ENCODE data around the gene GSE1. TPM values are rescaled to one million over a fixed set of nuclear protein-coding genes. Genes with fewer than 3 reads are reported as not detected.
"Not testable (repeated sequence)": the region's sequence is repeated elsewhere in the genome, so short reads cannot be mapped to it uniquely, and the experiment has no call there.

The GSE1 gene
- total RNA-seq, 4 donors from 2014 or later = 23.4 to 65.5 (median 52.5) TPM

GRCh38 chr16:85588562-85589503, 24.3 kb upstream of the GSE1 start:
- no peaks in the 10 kb centered on the region for H3K9me3 ChIP-seq
- H3K27ac ChIP-seq = no peak overlapping the region
- 75% methylated on average over 4 of the region's 27 CpGs; no CpG with 5 or more reads in 1 of the 2 donors for WGBS, 2 donors (ENCODE audit: low coverage in 1 of 2)
- no peak overlapping the region for H3K4me3 ChIP-seq
- H3K27me3 ChIP-seq = no peaks in the 10 kb centered on the region
- no peak for ATAC-seq
- H3K4me1 ChIP-seq = peaks cover 0 to 33% (median 0%) of the 10 kb centered on the region in 3 donors
- no peaks in the 10 kb centered on the region for H3K36me3 ChIP-seq
- TF ChIP-seq POLR2AphosphoS5 (IDR thresholded peaks at IDR 0.05) = no peak
- no peak for TF ChIP-seq POLR2A (IDR thresholded peaks at IDR 0.05)
- no peak for TF ChIP-seq EP300 (IDR thresholded peaks at IDR 0.05)
- TF ChIP-seq, protein P1, sequence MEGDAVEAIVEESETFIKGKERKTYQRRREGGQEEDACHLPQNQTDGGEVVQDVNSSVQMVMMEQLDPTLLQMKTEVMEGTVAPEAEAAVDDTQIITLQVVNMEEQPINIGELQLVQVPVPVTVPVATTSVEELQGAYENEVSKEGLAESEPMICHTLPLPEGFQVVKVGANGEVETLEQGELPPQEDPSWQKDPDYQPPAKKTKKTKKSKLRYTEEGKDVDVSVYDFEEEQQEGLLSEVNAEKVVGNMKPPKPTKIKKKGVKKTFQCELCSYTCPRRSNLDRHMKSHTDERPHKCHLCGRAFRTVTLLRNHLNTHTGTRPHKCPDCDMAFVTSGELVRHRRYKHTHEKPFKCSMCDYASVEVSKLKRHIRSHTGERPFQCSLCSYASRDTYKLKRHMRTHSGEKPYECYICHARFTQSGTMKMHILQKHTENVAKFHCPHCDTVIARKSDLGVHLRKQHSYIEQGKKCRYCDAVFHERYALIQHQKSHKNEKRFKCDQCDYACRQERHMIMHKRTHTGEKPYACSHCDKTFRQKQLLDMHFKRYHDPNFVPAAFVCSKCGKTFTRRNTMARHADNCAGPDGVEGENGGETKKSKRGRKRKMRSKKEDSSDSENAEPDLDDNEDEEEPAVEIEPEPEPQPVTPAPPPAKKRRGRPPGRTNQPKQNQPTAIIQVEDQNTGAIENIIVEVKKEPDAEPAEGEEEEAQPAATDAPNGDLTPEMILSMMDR (IDR thresholded peaks at IDR 0.05) = no peak

DNA sequence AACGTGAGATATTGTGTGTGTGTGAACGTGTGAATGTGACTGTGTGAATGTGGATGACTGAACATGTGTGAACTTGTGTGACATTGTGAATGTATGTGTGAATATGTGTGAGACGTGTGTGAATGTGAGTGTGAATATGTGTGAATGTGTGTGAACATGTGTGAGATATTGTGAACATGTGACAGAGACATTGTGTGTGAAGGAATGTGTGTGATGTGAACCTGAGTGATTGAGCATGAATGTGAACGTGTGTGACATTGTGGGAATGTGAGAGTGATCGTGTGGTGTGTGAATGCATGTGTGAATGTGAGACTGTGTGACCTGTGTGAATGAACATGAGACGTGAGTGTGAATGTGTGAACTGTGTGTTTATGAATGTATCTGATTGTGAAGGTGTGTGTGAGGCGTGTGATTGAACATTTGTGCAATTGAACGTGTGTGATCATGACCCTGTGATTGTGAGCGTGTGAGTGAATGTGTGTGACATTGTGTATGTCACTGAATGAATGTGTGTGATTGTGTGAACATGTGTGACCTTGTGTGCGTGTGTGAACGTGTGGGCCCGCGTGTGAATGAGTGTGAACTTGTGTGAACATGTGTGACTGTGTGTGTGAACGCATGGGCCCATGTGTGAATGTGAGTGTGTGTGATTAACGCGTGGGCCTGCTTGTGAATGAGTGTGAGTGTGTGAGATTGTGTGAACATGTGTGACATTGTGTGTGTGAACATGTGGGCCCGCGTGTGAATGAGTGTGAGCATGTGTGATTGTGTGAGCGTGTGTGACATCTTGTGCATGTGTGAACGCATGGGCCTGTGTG, 23.2 kb upstream of the GSE1 start:
- Histone ChIP-seq H3K9me3 (no peaks in the 10 kb centered on the region), H3K4me3 (no peak overlapping the region), H3K36me3 (no peaks in the 10 kb centered on the region), H3K27ac (no peak overlapping the region), H3K27me3 (no peaks in the 10 kb centered on the region), H3K4me1 (peaks cover 0 to 36% (median 0%) of the 10 kb centered on the region in 3 donors)
- TF ChIP-seq EP300 (IDR thresholded peaks at IDR 0.05) (no peak), POLR2A (IDR thresholded peaks at IDR 0.05) (no peak), POLR2AphosphoS5 (IDR thresholded peaks at IDR 0.05) (no peak)
- TF ChIP-seq, protein P1 (IDR thresholded peaks at IDR 0.05) = no peak
- no peak for ATAC-seq
- WGBS, 2 donors (ENCODE audit: low coverage in 1 of 2) = 93 to 94% methylated on average over 16 to 20 of the region's 20 CpGs

DNA sequence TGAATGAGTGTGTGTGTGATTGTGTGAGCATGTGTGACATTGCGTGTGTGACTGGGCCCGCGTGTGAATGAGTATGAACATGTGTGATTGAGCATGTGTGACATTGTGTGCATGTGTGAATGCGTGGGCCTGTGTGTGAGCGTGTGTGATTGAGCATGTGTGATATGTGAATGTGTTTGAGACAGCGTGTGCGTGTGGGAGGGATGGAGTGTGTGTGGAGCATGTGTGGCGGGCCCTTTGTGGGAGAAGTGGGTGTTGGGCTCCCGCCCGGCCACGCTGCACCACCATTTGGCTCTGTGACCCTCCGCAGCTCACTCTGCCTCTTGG, 22.7 kb upstream of the GSE1 start:
- TF ChIP-seq, protein P1 (IDR thresholded peaks at IDR 0.05) = no peak
- no peak for TF ChIP-seq POLR2AphosphoS5 (IDR thresholded peaks at IDR 0.05)
- TF ChIP-seq EP300 (IDR thresholded peaks at IDR 0.05) = no peak
- no peak for TF ChIP-seq POLR2A (IDR thresholded peaks at IDR 0.05)
- WGBS, 2 donors (ENCODE audit: low coverage in 1 of 2) = 94 to 97% methylated on average over 7 to 12 of the region's 12 CpGs
- H3K4me1 ChIP-seq = peaks cover 0 to 33% (median 0%) of the 10 kb centered on the region in 3 donors
- H3K27ac ChIP-seq = no peak overlapping the region
- no peaks in the 10 kb centered on the region for H3K9me3 ChIP-seq
- no peak overlapping the region for H3K4me3 ChIP-seq
- H3K36me3 ChIP-seq = no peaks in the 10 kb centered on the region
- ATAC-seq = no peak
- no peaks in the 10 kb centered on the region for H3K27me3 ChIP-seq

GRCh38 chr16:85591381-85591780, 21.7 kb upstream of the GSE1 start:
- no peak for ATAC-seq
- TF ChIP-seq POLR2AphosphoS5 (IDR thresholded peaks at IDR 0.05) = no peak
- TF ChIP-seq POLR2A (IDR thresholded peaks at IDR 0.05) = no peak
- TF ChIP-seq EP300 (IDR thresholded peaks at IDR 0.05) = no peak
- TF ChIP-seq, protein P1 (IDR thresholded peaks at IDR 0.05) = no peak
- 100% methylated on average over 3 of the region's 11 CpGs; no CpG with 5 or more reads in 1 of the 2 donors for WGBS, 2 donors (ENCODE audit: low coverage in 1 of 2)

DNA sequence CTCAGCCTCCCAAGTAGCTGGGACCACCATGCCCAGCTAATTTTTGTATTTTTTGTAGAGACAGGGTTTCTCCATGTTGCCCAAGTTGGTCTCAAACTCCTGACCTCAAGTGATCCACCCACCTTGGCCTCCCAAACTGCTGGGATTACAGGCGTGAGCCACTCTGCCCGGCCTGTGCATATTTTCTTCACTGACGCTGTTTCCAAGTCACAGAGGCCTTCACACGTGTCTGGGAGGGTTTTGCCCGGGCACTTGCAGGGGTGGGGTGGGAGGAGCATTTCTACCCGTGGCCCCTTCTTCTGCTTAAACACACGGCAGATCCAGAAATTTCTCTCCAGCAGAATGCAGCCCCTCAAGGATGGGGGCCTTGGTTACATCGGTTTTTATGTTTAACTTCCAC, 20.8 kb upstream of the GSE1 start:
- H3K27me3 ChIP-seq, H3K36me3 ChIP-seq, ATAC-seq, H3K4me3 ChIP-seq, H3K9me3 ChIP-seq, H3K27ac ChIP-seq: not testable (repeated sequence)
- 80% methylated on average over 1 of the region's 8 CpGs; no CpG with 5 or more reads in 1 of the 2 donors for WGBS, 2 donors (ENCODE audit: low coverage in 1 of 2)
- H3K4me1 ChIP-seq = peaks cover 0 to 15% (median 0%) of the 10 kb centered on the region in 3 donors

More at GRCh38 chr16:85591381-85591780, 21.7 kb upstream of the GSE1 start:
- Histone ChIP-seq H3K36me3 (no peaks in the 10 kb centered on the region), H3K9me3 (no peaks in the 10 kb centered on the region), H3K4me3 (no peak overlapping the region), H3K4me1 (peaks cover 0 to 24% (median 0%) of the 10 kb centered on the region in 3 donors), H3K27ac (no peak overlapping the region), H3K27me3 (no peaks in the 10 kb centered on the region)
